Astrocyte (in vitro differentiated cells and primary cell): Measurements from ENCODE around the gene PDLIM1. TPM values are rescaled to one million over a fixed set of nuclear protein-coding genes. Genes with fewer than 3 reads are reported as not detected.

Experiments
- DNase-seq: peaks from one replicate; pipeline ENCODE4 v3.0.0-alpha.2; 2010; ENCODE audit warnings: low read depth
- FAIRE-seq: peaks from 2 replicates; lab custom pipeline; 2011; peaks lifted over from hg19 to GRCh38; lab: Jason Lieb, UNC
- H2AFZ ChIP-seq: 2 replicates; pipeline ENCODE4 v1.6.0; 2012; ENCODE audit warnings: low read depth, low read length, inconsistent platforms
- H3K27ac ChIP-seq: 2 replicates; pipeline ENCODE4 v1.5.1; 2011; ENCODE audit warnings: low read depth, low read length, inconsistent platforms
- H3K27me3 ChIP-seq: 2 replicates; pipeline ENCODE4 v1.6.0; 2011; ENCODE audit warnings: low read length, inconsistent platforms; ENCODE audit not compliant: insufficient read depth
- H3K36me3 ChIP-seq: 2 replicates; pipeline ENCODE4 v1.5.1; 2011; ENCODE audit warnings: low read length, inconsistent platforms; ENCODE audit not compliant: insufficient read depth
- H3K4me1 ChIP-seq: 2 replicates; pipeline ENCODE4 v1.5.1; 2011; ENCODE audit warnings: low read length, inconsistent platforms; ENCODE audit not compliant: insufficient read depth
- H3K4me2 ChIP-seq: 2 replicates; pipeline ENCODE4 v1.6.0; 2012; ENCODE audit warnings: low read length, inconsistent platforms
- H3K4me3 ChIP-seq: 2 replicates; pipeline ENCODE4 v1.5.1; 2011; ENCODE audit warnings: low read depth, mild to moderate bottlenecking, low read length, inconsistent platforms; ENCODE audit not compliant: insufficient read depth
- H3K79me2 ChIP-seq: 2 replicates; pipeline ENCODE4 v1.6.0; 2012; ENCODE audit warnings: mild to moderate bottlenecking, low read length, inconsistent platforms; ENCODE audit not compliant: insufficient read depth
- H3K9ac ChIP-seq: 2 replicates; pipeline ENCODE4 v1.6.0; 2012; ENCODE audit warnings: mild to moderate bottlenecking, low read length, inconsistent platforms
- H3K9me3 ChIP-seq: 2 replicates; pipeline ENCODE4 v1.5.1; 2012; ENCODE audit warnings: low read depth, mild to moderate bottlenecking, low read length, inconsistent platforms; ENCODE audit not compliant: insufficient read depth
- H4K20me1 ChIP-seq: 2 replicates; pipeline ENCODE4 v1.6.0; 2012; ENCODE audit warnings: low read length, inconsistent platforms; ENCODE audit not compliant: insufficient read depth
- H3K27ac Mint-ChIP-seq: one replicate; pipeline ENCODE4 v1.8.0; 2021; ENCODE audit warnings: mild to moderate bottlenecking, mixed read lengths; ENCODE audit not compliant: unreplicated experiment
- H3K27me3 Mint-ChIP-seq: one replicate; pipeline ENCODE4 v1.8.0; 2021; ENCODE audit warnings: low read depth, mixed read lengths; ENCODE audit not compliant: unreplicated experiment
- H3K36me3 Mint-ChIP-seq: one replicate; pipeline ENCODE4 v1.8.0; 2021; ENCODE audit warnings: low read depth, mixed read lengths; ENCODE audit not compliant: unreplicated experiment
- H3K4me1 Mint-ChIP-seq: one replicate; pipeline ENCODE4 v1.8.0; 2021; ENCODE audit warnings: low read depth, mixed read lengths; ENCODE audit not compliant: unreplicated experiment
- H3K4me3 Mint-ChIP-seq: one replicate; pipeline ENCODE4 v1.8.0; 2021; ENCODE audit warnings: mild to moderate bottlenecking, moderate library complexity, mixed read lengths; ENCODE audit not compliant: unreplicated experiment
- H3K9me3 Mint-ChIP-seq: one replicate; pipeline ENCODE4 v1.8.0; 2021; ENCODE audit warnings: mild to moderate bottlenecking, mixed read lengths; ENCODE audit not compliant: unreplicated experiment
- EZH2 ChIP-seq: IDR thresholded peaks from 2 replicates; pipeline ENCODE4 v1.6.1; 2012; ENCODE audit warnings: mild to moderate bottlenecking, low read length, inconsistent platforms; ENCODE audit not compliant: insufficient read depth
- total RNA-seq: library from RNA; stranded (reverse); gene quantifications from 2 replicates; pipeline ENCODE4 v1.2.1, GENCODE V29; 2021
- TF ChIP-seq, protein P1 (sequence below): IDR thresholded peaks from 2 replicates; pipeline ENCODE4 v1.5.1; 2011; ENCODE audit warnings: low read depth, mild to moderate bottlenecking, inconsistent platforms, low read length, moderate library complexity; ENCODE audit not compliant: insufficient read depth

Gene PDLIM1
- total RNA-seq, 1 donor from 2014 or later: 320 TPM

- no peaks in the 10 kb centered on the region for H3K27me3 Mint-ChIP-seq
- TF ChIP-seq, protein P1, sequence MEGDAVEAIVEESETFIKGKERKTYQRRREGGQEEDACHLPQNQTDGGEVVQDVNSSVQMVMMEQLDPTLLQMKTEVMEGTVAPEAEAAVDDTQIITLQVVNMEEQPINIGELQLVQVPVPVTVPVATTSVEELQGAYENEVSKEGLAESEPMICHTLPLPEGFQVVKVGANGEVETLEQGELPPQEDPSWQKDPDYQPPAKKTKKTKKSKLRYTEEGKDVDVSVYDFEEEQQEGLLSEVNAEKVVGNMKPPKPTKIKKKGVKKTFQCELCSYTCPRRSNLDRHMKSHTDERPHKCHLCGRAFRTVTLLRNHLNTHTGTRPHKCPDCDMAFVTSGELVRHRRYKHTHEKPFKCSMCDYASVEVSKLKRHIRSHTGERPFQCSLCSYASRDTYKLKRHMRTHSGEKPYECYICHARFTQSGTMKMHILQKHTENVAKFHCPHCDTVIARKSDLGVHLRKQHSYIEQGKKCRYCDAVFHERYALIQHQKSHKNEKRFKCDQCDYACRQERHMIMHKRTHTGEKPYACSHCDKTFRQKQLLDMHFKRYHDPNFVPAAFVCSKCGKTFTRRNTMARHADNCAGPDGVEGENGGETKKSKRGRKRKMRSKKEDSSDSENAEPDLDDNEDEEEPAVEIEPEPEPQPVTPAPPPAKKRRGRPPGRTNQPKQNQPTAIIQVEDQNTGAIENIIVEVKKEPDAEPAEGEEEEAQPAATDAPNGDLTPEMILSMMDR: no peak
- TF ChIP-seq EZH2: no peak
- DNase-seq (no peak), FAIRE-seq (no peak)
- no peak overlapping the region for H3K4me2 ChIP-seq
- no peak overlapping the region for H2AFZ ChIP-seq
- no peaks in the 10 kb centered on the region for H3K9me3 Mint-ChIP-seq
- H3K9ac ChIP-seq: no peak overlapping the region
- no peak overlapping the region for H3K4me3 ChIP-seq
- H3K9me3 ChIP-seq: no peaks in the 10 kb centered on the region
- H3K36me3 ChIP-seq: peaks cover 4% of the 10 kb centered on the region
- H3K4me3 Mint-ChIP-seq: peak overlapping the region; percentile 16
- no peaks in the 10 kb centered on the region for H3K27me3 ChIP-seq
- H3K27ac ChIP-seq: no peak overlapping the region
- H3K4me1 Mint-ChIP-seq: peaks cover 59% of the 10 kb centered on the region
- H3K27ac Mint-ChIP-seq: peak overlapping the region; percentile 100
- peaks cover 38% of the 10 kb centered on the region for H3K36me3 Mint-ChIP-seq
- peaks cover 35% of the 10 kb centered on the region for H3K4me1 ChIP-seq
- H4K20me1 ChIP-seq: no peaks in the 10 kb centered on the region
- H3K79me2 ChIP-seq: peaks cover 8% of the 10 kb centered on the region
These were observed 27.9 kb downstream of the PDLIM1 start for GRCh38 chr10:95262763-95263518.

DNA sequence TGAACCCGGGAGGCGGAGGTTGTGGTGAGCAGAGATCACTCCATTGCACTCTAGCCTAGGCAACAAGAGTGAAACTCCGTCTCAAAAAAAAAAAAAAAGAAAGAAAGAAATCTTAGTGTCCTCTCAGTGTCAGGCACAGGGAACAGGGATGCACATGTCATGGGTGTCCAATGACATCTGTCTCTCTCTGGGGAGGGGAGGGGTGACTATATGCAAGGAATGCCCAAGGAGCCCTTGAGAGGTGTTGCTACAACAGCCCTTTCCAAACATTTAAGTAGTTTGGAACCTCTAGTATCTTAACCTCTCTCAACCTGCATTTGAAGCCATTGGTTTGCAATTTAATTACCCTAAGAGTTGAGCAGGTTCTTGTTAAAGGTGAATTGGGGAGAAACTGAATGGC, 28.9 kb downstream of the PDLIM1 start:
- TF ChIP-seq EZH2: no peak
- TF ChIP-seq, protein P1: no peak
- no peaks in the 10 kb centered on the region for H3K27me3 ChIP-seq
- peak overlapping the region; percentile 100 for H3K27ac Mint-ChIP-seq
- no peak overlapping the region for H3K4me2 ChIP-seq
- H3K9ac ChIP-seq: peak overlapping the region; percentile 83
- peaks cover 8% of the 10 kb centered on the region for H3K36me3 ChIP-seq
- peaks cover 28% of the 10 kb centered on the region for H3K4me1 ChIP-seq
- FAIRE-seq (no peak), DNase-seq (no peak)
- H2AFZ ChIP-seq: no peak overlapping the region
- H3K4me3 Mint-ChIP-seq: no peak overlapping the region
- H3K79me2 ChIP-seq: peaks cover 8% of the 10 kb centered on the region
- no peaks in the 10 kb centered on the region for H3K9me3 ChIP-seq
- H3K9me3 Mint-ChIP-seq: no peaks in the 10 kb centered on the region
- no peaks in the 10 kb centered on the region for H4K20me1 ChIP-seq
- H3K36me3 Mint-ChIP-seq: peaks cover 44% of the 10 kb centered on the region
- H3K4me3 ChIP-seq: no peak overlapping the region
- H3K27me3 Mint-ChIP-seq: no peaks in the 10 kb centered on the region
- H3K27ac ChIP-seq: no peak overlapping the region
- H3K4me1 Mint-ChIP-seq: peaks cover 56% of the 10 kb centered on the region
